NCI-H2196 treated with DMSO at 0.1 percent for 48 hours (cell line): ENCODE data around the gene CAMTA1.

Experiments
- DNase-seq: peaks from one replicate; lab custom pipeline; 2025; ENCODE audit not compliant: unreplicated experiment; lab: John Stamatoyannopoulos, UW

Gene CAMTA1

DNA sequence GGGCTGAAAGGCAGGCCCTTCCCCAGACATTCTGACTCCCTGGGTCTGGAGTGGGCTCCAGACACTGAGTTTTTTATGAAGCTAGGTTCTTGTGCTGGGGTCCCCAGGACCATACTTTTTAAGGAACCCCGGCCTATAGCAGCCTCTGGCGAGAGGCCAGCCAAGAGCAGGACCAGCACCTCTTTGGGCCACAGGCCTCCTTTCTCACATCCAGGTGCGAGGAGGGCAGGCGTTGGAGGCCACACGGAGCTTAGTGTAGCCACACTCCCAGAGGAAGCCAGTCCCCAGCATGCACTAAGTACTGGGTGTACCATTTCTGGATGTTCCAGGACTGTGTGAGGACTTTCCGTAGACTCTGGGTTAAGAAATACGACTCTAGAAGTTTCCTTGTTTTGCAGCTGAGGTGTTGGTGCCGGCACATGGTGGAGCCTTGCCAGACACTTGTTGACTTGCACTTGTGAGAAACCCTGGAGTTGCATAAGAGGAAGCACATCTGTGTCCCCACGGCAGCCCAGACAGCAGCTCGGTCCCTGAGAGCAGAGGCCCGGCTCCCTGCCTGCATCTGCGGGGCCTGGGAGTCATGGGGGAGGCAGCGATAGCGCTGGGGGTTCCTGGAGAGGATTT lies 863.6 kb downstream of the CAMTA1 start:
- peak; percentile 27 for DNase-seq

DNA sequence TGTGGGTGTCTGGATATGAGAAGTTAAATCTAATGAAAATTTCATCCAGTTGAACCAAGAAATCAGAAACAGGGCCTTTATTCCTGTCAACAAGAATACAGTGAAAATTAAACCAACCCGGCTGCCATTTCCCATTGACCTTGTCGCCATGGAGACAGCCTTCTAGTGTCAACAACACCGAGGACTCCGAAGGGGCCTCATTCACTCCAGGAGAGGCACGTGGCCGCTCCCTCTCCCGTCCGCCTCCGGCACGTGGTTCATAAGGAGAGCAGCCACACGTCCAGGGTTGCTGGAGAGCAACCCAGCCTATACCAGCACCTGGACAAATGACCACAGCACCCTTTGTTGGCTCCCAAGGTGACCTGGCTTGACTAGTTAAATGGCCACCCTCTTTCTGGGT lies 865.5 kb downstream of the CAMTA1 start:
- peak; percentile 76 for DNase-seq

DNA sequence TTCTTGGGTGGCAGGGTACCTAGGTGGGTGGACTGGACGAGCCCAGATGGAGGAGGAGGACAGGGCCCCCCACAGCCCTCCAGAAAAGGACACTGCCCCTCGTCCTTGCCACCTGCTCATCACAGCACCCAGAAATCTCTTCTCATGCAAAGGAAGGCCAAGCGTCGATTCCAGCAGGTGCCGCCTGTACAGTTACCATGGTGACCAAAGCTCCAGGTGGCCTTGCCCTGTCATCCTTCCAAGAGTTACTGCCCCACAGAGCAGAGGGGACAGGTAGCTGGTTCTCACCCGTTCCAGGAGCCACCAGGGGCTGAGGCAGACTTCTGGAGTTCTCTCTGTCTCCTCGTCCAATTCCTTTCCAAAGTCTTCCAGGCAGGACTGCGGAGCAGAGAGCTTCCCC lies 865.9 kb downstream of the CAMTA1 start:
- peak; percentile 64 for DNase-seq

DNA sequence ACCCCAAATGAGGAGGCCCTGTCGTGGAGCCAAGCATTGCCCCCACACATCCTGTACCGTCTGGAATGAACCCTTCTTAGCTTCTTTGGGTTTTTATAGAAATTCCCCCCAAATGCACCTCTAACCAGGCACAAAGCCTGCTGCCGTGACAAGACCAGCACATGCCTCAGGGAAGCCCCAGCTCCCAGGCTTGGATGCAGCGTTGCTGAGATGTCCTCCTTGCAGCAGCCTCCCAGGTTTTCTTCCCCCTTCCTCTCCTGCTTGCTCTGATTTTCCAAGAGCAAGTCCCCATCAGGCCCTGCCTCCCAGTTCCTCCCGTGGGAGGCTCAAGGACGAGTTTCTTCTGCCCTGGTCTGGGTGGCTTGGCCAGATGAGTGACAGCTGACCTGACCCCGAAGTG lies 866.8 kb downstream of the CAMTA1 start:
- no peak for DNase-seq

DNA sequence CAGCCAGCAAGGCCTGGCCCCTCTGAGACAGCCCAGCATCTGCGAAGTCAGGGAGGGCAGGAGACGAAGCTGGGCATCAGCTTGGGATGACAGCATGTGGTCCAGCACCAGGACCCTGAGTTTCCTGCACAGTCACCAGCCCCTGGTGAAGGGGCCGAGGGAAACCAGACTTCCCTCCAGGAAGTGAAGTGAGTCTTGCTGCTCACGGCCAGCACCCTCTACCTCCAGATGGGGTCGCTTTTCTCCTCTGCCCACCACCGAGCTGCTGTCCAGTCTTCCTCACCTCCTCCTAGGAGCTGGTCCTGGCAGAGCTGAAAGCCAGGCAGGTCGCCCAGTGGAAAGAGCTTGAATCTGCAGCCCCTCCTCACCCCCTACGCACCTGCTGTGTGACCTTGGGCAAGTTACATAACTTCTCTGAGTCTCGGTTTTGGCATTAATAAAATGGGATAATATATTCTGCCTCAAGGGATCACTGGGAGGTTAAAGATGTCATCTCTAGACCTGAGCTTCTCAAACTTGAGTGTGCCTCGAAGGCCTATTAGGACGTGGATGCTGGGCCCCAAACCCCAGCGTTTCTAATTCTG lies 867.4 kb downstream of the CAMTA1 start:
- no peak for DNase-seq

DNA sequence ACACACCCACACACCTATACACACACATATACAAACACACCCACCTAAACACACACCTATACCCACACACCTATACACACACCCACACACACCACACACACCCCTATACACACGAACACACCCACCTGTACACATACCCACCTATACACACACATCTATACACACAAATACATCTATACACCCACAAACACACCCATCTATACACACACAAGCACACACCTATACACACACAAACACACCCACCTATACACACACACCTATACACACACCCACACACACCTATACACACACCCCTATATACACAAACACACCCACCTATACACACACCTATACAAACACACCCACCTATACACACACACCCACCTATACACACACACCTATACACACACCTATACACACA lies 869.5 kb downstream of the CAMTA1 start:
- no peak for DNase-seq

DNA sequence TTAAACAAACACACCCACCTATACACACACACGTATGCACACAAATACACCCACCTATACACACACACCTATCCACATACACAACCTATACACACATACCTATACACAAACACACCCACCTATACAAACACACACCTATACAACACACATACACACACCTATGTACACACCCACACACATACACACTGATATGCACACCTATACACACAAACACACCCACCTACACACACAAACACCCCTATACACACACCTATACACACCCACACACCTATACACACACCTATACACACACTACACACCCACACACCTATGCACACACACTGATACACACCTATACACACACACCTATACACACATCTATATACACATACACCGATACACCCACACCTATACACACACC lies 870.1 kb downstream of the CAMTA1 start:
- no peak for DNase-seq

DNA sequence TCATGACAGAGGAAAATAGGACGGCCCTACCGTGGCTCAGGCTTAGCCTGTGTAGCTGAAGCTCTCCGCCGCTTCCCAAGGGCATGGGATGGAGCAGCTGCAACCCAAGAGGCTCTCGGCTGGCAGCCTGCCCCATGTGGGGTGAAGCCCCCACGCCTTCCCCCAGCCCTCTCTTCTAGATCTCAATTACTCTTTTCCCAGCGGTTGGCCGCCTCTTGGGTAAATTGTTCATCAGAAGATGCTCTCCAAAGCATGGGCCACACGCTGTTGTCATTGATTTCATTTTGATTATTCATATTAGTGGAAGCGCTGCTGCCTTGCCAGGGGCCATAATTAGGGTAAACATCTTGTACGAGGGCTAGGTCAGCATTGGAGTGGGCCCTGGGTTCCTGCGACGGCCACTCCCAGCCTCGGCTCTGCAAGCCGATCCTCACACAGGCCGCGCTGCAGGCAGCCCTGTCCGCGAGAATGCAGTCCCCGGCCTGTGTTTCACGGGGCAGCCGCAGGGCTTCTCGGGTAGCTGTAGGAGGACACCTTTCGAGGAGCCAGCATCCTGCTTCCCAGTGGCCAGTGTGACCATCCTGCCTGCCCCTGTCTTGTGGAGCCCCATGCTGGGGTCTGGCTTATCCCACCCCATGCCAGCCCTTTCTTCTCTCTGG lies 871.4 kb downstream of the CAMTA1 start:
- DNase-seq, result no peak

DNA sequence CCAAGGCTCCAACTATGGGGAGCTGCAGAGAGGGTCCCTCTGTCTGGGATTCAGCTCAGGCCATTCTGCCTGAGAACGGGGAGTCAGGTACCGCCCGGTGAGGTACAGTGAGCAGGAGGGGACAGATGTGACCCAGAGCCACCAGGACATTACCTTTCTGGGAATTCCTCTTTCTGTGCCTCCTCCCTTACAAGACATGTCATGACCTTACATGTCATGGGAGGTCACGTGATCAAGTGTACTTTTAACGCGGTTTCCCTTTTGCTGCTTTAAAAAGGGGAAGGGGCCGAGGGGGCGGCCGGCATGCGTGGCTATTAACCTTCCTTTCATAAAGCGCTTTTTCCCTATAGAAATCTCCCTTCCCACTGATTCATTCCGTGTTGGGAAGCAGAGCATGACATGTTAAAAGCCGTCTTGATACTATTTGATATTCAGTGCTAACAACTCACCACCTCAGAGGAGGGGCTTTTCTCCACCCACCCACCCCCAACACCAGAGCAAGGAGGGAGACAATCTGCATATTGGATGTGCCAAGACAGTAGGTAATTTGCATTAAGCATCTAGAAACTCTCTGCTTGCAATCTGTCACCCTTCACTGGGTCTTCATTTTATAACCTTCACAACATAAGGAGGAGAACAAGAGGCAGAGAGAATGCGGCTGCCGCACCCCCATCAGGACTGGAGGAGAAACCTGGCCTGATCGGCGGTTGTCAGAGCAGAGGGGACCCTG lies 872.2 kb downstream of the CAMTA1 start:
- no peak for DNase-seq

DNA sequence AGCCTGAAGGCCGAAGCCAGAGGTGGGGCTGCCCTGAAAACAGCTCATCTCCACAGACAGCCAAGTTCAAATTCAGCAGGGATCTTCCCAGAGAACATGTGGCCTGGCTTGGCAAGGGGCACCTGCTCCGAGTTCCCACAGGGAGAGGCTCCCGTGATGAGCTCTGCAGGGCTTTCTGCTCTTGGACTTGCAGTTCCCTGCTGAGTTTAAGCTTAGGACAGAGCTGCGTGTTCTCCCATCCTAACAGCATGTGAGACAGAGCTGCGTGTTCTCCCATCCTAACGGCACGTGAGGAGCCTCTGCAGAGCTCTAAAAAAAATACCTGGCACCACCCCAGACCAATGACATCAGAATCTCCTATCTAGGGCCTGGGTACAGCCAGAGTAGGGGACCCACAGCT lies 872.8 kb downstream of the CAMTA1 start:
- DNase-seq, result no peak

DNA sequence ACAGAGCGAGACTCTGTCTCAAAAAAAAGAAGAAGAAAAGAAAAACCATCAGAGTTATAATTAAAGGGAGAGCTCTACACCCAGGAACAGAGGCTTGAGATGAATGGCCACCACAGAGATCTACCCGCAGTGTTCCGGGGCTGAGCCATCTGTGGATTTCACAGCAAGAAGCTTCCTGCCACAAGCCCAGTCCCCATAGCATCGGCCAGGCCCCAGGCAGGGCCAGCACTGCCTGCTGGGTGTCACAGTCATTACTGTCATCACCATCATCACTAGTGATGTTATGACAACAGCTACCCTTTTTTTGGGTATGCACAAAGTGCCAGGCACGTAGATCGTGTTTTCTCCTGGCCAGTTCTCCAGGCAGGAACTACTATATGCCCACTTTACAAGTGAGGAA lies 874.3 kb downstream of the CAMTA1 start:
- DNase-seq, result no peak

DNA sequence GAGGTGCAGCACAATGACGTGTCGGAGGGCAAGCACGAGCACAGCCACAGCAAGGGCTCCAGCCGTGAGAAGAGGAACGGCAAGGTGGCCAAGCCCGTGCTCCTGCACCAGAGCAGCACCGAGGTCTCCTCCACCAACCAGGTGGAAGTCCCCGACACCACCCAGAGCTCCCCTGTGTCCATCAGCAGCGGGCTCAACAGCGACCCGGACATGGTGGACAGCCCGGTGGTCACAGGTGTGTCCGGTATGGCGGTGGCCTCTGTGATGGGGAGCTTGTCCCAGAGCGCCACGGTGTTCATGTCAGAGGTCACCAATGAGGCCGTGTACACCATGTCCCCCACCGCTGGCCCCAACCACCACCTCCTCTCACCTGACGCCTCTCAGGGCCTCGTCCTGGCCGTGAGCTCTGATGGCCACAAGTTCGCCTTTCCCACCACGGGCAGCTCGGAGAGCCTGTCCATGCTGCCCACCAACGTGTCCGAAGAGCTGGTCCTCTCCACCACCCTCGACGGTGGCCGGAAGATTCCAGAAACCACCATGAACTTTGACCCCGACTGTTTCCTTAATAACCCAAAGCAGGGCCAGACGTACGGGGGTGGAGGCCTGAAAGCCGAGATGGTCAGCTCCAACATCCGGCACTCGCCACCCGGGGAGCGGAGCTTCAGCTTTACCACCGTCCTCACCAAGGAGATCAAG lies 878.3 kb downstream of the CAMTA1 start:
- DNase-seq, result no peak

DNA sequence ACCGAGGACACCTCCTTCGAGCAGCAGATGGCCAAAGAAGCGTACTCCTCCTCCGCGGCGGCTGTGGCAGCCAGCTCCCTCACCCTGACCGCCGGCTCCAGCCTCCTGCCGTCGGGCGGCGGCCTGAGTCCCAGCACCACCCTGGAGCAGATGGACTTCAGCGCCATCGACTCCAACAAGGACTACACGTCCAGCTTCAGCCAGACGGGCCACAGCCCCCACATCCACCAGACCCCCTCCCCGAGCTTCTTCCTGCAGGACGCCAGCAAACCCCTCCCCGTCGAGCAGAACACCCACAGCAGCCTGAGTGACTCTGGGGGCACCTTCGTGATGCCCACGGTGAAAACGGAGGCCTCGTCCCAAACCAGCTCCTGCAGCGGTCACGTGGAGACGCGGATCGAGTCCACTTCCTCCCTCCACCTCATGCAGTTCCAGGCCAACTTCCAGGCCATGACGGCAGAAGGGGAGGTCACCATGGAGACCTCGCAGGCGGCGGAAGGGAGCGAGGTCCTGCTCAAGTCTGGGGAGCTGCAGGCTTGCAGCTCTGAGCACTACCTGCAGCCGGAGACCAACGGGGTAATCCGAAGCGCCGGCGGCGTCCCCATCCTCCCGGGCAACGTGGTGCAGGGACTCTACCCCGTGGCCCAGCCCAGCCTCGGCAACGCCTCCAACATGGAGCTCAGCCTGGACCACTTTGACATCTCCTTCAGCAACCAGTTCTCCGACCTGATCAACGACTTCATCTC lies 879.1 kb downstream of the CAMTA1 start:
- no peak for DNase-seq

DNA sequence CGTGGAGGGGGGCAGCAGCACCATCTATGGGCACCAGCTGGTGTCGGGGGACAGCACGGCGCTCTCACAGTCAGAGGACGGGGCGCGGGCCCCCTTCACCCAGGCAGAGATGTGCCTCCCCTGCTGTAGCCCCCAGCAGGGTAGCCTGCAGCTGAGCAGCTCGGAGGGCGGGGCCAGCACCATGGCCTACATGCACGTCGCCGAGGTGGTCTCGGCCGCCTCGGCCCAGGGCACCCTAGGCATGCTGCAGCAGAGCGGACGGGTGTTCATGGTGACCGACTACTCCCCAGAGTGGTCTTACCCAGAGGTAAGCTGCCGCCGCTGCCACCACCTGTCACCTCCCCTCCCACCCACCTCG lies 879.6 kb downstream of the CAMTA1 start:
- DNase-seq, result no peak

DNA sequence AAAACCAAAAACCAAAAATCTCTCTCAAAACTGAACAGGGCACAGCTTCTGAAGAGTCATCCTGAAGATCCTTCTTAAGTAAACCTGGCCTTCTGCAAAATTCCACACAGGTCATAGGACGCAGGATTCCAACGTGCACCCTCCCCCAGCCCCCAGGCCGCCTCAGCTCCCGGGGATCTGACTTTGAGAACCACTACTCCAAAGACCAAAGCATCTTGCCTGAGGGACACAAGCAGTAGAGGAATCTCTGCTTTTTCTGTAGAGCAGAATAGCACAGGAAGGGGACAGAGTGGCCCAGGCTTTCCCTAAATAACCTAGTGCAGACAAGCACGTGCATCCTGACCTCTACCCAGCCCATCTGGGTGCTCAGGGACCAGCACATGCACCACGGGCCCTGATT lies 881.0 kb downstream of the CAMTA1 start:
- DNase-seq, result no peak

DNA sequence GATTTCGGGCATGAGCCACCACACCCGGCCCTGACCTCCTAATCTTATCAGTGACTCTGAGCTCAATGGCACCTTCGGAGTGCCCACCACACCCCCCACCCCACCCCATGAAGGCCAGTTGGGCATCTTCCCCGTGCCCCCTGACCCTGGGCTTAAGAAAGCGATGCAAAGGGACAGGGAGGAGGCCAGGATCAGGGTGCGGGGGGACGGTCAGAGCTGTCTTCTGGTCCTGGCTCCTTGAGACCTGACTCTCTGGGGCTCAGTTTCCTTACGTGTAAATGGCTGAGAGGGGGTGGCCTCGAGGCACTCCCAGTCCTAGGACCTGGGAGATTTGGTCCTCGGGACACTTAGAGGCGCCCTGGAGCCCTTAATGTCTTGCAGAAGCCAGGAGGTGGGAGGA lies 881.9 kb downstream of the CAMTA1 start:
- DNase-seq, result no peak

DNA sequence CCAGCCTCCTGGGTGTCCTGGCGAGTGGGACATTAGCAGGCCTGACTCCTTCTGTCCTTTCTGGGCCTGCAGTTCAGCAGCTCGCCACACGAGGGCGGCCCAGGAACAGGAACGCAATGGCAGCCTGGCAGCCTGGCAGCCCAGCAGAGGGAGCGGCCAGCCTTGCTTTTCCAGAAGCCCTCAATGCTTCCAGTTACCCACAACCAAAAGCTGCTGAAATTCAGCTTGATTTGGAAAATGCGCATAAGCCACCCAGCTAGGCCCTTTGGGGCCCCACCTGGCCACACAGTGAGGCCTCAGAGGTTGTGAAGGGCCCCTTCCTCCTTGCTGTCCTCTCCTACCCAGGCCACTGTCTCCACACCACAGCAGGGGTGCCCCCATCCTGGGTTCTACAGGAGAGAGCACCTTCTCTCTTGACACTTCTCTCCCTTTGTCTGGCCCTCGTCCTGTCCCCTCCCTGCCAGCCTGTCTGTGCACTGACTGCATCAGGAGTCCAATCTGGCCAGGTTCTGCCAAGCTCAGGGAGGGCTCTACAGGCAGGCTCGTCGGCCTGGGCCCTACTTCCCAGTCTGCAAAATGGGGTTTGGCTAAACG lies 882.5 kb downstream of the CAMTA1 start:
- DNase-seq, result peak; percentile 57

DNA sequence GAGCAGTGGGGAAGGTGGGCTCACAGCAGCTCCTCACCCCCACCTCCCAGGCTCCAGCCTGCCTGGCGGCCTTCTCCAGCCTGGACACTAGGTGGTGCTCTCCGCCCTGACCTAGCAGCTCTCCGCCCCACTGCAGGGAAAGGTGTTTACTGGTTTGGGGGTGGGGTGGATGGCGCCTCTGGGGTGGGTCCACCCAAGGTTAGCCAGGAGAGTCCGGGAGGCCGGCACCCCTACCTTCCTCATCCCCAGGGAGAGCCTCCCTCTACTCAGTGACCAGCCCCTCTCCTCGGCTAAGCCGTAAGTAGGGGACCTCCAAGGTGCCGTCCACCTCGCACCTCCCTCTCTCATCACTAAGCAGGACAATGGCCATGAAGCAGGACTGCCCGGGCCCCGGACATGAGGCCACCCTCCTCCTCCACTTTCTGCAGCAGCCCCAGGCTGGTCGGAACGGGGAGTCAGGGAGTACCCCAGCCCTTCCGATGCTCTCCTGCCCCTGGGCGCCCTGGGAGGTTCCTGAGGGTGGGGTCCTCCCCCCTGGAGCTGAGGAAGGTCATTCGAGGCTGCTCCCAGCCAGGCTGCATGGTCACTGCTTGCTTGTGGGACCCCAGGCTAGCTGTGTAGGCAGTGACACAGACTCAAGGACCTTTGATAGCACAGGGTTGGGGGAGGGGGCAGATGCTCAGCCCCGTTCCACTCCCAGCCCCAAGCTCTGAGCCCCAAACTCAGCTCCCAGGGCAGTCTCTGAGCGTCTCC lies 884.5 kb downstream of the CAMTA1 start:
- DNase-seq, result peak; percentile 50

DNA sequence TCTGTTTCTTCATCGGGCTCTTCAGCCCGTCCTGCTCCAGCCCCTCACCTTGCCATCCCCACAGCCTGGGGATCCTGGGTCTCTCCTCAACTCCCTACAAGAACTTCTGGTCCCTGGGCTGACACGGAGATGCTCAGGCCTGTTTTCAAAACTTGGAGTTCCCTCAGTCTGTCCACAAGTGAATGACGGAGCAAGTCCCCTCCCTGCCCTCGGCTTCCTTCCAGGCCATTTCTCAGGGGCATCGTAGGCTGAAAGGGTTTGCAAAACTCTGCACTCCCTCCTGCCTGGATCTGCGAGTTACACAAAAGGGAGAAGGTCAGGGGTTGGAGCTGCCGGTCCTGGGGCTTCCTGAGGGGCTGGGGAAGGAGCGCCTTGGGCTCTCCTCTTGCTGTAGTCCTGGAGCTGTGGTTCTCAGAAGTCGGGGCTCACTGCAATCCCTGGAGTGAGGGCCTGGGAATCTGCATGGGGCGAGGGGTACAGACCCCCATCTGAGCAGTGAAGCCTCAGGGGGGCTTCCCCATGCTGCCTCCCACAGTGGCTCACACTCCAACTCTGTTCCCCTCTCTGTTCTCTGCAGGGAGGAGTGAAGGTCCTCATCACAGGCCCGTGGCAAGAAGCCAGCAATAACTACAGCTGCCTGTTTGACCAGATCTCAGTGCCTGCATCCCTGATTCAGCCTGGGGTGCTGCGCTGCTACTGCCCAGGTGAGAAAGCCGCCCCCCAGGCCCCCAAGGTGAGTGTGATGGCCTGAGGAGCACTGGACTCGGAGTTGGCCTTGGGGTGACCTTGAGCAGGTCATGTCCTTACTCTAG lies 885.3 kb downstream of the CAMTA1 start:
- DNase-seq, result no peak
